GM21619 (cell line): ENCODE results near the gene ABCG1.

Experiments used
- ATAC-seq: cut with Tn5 transposase; IDR thresholded peaks from one replicate; pipeline ENCODE4 v1.9.1; 2021; ENCODE audit not compliant: unreplicated experiment

ABCG1 gene

GRCh38 chr21:42250422-42251403 lies 31.8 kb downstream of the ABCG1 start:
- no peak for ATAC-seq

GRCh38 chr21:42251654-42252324 lies 32.8 kb downstream of the ABCG1 start:
- ATAC-seq, result no peak

- no peak for ATAC-seq
Observed at GRCh38 chr21:42252325-42252654, 33.4 kb downstream of the ABCG1 start.

DNA sequence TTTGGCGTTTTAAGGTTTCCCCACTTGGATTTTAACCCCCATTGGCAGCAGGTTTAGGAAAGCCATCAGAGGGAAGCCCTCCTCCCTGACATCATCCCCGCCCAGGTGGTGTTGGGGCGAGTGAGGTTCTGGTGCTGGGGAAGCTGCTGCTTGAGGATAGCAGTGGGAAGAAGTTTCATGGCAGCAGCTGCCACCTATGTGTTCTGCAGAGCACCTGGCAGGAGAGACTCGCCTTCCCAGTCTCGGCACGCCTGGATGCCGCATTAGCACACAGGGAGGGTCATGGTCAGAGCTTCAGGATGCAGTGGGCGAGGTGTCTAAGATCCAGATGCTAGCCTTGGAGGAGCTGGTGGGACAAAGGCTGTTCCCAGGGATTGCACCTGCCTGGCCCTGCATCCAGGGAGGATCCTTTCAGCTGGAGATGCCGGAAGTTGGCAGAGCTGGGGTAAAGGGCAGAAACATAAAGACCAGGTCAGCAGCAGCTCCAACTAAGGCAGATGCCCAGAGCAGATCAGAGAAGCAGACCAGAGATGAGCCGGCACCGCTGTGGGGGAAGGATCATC lies 33.9 kb downstream of the ABCG1 start:
- no peak for ATAC-seq

DNA sequence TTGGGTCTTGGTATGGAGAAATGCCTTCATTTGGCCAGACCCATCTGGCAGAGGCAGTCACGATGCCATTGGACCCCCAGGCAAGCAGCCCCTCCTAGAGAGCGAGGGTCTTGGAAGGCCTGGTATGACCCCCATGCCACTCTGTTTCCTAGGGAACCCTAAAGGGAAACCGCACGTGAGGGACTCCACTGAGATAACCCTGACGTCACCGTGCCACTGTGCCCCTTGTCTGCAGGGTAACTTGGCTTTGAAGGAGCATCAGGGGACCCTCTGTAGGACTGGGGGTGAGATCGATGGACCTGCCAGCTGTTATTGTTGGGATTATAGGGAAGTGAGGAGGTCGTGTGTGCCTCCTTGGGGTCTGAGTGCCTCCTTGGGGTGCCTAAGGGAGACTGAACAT lies 34.5 kb downstream of the ABCG1 start:
- no peak for ATAC-seq

DNA sequence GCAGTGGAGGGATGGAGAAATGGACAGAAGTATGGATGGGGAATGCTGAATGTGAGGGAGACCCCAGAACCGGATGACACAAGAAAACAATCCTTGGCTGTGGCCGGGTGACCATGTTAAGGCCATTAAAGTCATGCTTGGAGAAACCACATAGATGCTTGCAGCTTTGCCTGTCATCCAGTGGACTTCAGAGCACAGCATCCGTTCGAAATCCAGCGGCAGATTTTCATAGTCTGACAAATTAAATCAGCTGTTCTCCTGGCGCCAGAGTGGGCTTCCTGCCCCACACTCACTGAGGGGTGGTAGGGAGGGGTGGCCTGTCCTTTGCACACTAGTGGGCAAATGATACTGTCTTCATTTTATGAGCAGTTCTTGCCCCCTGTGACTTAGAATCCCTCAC lies 35.1 kb downstream of the ABCG1 start:
- ATAC-seq, result no peak

DNA sequence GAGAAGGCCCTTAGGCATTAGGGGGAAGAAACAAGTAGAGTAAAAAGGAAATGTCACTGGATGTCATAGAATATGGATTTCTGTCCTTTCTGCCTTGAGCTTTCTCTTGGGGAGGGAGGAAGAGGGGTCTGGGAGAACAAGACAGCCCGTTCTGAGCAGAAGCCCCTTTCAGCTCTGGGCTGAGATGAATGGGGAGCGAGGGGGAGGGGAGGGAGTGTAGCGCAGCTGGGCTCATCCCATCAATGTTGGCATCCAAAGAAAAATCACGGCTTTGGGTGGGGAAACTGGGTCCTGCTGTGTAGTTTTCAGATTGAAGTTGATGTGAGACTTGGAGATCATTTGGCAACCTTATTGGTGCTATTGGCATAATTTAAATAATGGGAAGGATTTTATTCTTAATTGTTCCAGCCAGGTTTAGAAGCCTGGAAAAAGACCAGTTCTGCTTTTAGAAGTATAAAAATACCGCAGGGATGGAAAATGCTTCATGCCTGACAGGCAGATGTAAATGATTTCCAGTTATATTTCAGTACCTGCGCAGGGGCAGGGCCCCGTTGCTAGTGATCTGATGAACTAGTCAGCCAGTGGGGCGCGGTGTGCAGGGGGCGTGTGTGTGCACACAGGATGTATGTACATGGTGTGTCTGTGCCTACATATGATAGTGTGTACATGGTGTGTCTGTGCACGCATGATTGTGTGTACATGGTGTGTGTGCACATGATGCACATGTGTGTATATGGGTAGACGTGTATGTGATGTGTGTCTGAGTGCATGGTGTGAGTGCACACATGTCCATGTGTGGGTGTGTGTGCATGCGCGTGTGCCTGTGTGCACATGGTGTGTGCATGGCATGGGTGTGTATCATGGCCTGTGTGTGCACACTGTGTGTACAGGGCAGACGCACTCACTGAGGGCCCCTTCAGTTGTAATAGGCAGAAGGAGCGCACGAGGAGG lies 36.0 kb downstream of the ABCG1 start:
- ATAC-seq, result no peak

GRCh38 chr21:42255825-42256224 lies 36.9 kb downstream of the ABCG1 start:
- ATAC-seq, result no peak

- ATAC-seq, result no peak
Observed at GRCh38 chr21:42256316-42256715, 37.4 kb downstream of the ABCG1 start.

DNA sequence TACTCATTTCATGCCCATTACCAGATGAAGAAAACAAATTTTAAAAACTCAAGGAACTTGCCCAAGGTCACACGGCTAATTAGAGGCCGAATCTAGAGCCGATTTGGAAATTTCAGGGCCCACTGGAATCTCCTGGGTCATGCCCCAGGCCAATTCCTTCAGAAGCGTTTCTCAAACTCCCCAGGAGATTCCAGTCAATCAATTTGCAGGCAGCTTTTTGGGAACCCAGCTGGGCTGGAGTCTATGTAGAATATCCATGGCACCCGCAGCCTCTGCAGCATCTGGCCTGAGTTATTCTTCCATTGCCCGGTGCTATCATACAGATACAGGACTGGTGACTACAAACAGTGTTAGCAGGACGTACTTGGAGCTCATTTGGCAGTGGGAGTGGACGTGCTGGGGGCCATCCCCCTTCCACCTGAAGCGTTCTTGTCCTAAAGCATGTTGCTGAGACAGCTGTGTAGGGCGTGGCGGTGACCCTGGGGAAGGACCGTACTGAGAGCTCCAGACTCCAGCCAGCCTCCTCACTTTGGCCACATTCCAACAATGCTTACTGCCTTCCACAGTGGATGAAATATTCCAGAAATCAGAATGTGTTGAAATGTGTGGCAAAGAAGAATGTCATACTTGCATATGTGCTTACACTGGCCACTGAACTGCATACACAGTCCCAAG lies 38.3 kb downstream of the ABCG1 start:
- no peak for ATAC-seq

DNA sequence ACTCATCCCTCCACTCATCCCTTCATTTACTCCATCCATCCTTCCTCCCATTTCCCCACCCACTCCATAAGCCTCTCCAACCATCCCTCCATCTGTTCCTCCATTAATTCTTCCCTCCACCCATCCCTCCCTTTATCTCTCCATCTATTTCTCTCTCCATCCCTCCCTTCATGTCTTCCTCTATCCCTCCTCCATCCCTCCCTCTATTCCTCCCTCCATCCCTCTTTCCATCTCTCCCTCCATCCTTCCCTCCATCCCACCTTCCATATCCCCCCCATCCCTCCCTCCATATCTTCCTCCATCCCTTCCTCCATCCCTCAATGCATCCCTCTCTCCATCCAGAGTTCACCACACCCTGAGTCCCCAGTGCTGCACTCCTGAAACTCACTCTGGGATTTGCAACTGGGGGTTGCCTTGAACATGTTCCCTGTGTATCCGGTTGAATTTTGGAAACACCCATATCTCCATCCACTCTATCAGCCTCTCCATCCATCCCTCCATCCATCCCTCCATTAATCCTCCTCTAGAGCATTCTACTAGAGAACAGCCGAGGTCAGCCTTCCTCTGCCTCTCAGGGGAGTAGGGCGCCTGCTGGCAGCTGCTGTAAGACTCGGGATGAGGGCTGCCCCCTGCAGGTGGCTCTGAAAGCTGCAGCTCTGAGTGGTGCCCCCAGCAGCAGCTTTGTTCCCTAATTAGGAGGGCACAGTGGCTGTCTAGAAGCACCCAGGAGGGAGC lies 39.4 kb downstream of the ABCG1 start:
- ATAC-seq, result no peak

DNA sequence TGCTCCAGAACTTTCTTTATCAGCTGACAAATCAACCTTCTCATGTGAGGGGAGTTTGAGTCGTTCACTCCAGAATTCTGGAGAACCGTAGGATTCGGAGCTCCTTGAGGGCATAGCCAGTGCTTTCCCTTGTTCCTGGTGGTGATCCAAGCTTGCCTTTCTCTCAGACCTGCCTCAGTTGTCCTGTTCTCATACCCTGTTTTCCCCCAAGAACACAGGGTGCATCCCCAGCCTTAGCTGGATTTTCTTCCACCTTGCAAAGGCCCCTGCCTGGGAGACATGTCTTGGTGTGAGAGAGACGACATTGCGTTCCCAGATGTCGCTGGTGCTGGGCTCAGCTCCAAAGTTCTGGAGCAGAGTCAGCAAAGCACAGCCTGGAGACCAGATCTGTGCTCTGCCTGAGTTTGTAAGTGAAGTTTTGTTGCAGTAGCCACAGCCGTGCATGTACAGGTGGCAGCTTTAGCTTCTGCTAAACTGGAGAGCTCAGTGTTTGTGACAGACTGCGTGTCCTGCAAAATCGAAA lies 40.0 kb downstream of the ABCG1 start:
- ATAC-seq, result no peak

DNA sequence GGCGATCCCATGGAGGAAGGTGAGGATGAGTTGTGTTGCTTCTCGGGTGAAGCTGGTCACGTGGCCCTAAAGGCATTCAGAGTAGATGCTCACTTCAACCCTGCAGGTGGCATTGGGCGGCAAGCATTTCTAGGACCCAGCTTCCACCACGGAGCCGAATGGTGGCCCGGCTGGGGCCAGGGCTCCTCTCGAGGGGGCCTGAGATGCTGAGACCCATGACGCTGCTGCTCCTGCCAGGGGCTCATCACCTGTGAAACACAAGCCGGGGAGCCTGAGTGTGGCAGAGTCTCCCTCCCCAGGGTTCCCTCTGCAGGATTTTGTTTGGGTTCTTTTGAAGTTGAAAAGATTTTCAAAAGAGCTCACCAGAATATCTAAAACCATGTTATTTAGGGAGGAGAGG lies 41.2 kb downstream of the ABCG1 start:
- ATAC-seq, result no peak

GRCh38 chr21:42261829-42262200 lies 42.9 kb downstream of the ABCG1 start:
- ATAC-seq, result no peak

DNA sequence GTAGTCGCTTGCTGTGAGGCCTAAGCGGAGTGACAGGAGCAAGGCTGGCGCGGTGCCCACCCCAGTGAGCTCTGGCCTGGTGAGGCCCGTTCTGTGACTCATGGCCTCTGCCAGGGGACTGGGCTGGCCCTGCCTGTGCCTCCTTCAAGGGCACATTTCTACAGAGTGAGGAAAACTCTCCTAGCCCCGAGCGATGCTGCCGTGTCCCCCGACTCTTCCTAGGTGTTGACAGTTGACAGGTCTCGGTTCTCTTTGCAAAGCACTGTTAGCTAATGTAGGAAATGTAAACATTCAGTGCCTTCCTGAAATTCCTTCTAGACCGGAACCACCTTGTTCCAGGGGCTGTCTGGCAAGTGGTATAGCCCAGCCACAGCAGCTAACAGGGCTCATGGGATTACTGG lies 43.9 kb downstream of the ABCG1 start:
- ATAC-seq, result no peak

DNA sequence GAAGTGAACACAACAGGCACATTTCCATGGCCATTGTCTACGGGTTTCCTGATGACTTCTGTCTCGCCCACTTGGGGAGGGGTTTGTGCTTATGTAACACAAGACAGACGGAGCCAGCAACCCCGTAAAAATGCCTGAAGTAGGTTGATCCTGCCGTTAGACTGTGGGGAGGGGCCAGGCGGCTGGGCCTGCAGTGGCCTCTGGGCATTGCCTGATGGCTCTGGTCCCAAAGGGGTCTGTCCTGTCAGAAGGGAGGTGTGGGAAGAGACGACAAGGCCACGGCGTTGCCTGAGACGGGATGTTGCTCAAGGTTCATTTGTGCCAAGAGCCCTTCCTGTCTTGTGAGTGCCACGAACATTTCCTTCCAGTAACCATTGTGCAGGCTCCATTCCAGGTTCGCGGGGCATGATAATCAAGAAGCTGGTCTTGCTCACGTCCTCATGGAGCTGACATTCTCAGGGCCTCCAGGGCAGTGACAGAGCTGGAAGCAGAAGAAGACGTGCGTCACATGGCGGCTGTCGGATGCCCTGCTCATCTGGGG lies 44.7 kb downstream of the ABCG1 start:
- no peak for ATAC-seq

GRCh38 chr21:42264245-42265195 lies 45.6 kb downstream of the ABCG1 start:
- ATAC-seq, result no peak

- no peak for ATAC-seq
Observed at GRCh38 chr21:42265231-42265812, 46.4 kb downstream of the ABCG1 start.
